SHP77 (cell line): ENCODE results near the gene SAV1.

ENCODE experiments used
- DNase-seq, 2 experiments: peaks; one replicate each; lab custom pipeline; 2025; lab: John Stamatoyannopoulos, UW

Gene SAV1

GRCh38 chr14:50607181-50607580 lies 60.9 kb downstream of the SAV1 start:
- DNase-seq, result no peak

- no peak for DNase-seq
These were observed 61.6 kb downstream of the SAV1 start for GRCh38 chr14:50606468-50606867.

- DNase-seq, result no peak
These were observed 62.3 kb downstream of the SAV1 start for GRCh38 chr14:50605766-50606165.

GRCh38 chr14:50603565-50603964 lies 64.5 kb downstream of the SAV1 start:
- DNase-seq, result no peak

- no peak for DNase-seq
These were observed 66.1 kb downstream of the SAV1 start for GRCh38 chr14:50602035-50602434.

GRCh38 chr14:50601394-50601793 lies 66.7 kb downstream of the SAV1 start:
- no peak for DNase-seq

- no peak for DNase-seq
These were observed 67.3 kb downstream of the SAV1 start for GRCh38 chr14:50600849-50601248.

GRCh38 chr14:50599700-50600444 lies 68.2 kb downstream of the SAV1 start:
- peak in 1 of 2 experiments; percentile 5 for DNase-seq

- DNase-seq, result no peak
These were observed 69.3 kb downstream of the SAV1 start for GRCh38 chr14:50598765-50599164.

- DNase-seq, result no peak
These were observed 73.4 kb downstream of the SAV1 start for GRCh38 chr14:50594577-50595316.

- no peak for DNase-seq
These were observed 77.6 kb downstream of the SAV1 start for GRCh38 chr14:50590464-50590863.
